A673 (cell line): ENCODE data around the gene MEX3D. TPM values are rescaled to one million over a fixed set of nuclear protein-coding genes. Genes with fewer than 3 reads are reported as not detected.

Source experiments
- BruUV-seq: library from RNA; stranded (reverse); fragments of 400-500 nt; replicated peaks from 2 replicates; lab custom pipeline; 2021; lab: Mats Ljungman, UMichigan
- CTCF ChIA-PET: fragments of 300-600 bp; sonication (Branson Sonifier 250); formaldehyde crosslinking; loops from one replicate; lab custom pipeline; 2022; ENCODE audit warnings: antibody characterized with exemption; lab: Charles Lee
- POLR2A ChIA-PET: fragments of 300-600 bp; sonication (Branson Sonifier 250); formaldehyde crosslinking; loops from one replicate; lab custom pipeline; 2022; ENCODE audit warnings: antibody characterized with exemption; ENCODE audit not compliant: low non-redundant PET; lab: Charles Lee
- DNase-seq: peaks from one replicate; pipeline ENCODE4 v3.0.0-alpha.2; 2015; ENCODE audit warnings: low spot score
- H3K27ac ChIP-seq: fragments of 200-600 bp; sonication (generic); 2 replicates; pipeline ENCODE4 v1.5.1; 2016; ENCODE audit warnings: mixed run types, low read depth, mild to moderate bottlenecking, mixed read lengths, antibody characterized with exemption, low read length; ENCODE audit not compliant: poor library complexity, severe bottlenecking
- H3K27me3 ChIP-seq: fragments of 200-600 bp; sonication (generic); replicated peaks from 2 replicates; pipeline ENCODE4 v1.6.1; 2017; ENCODE audit warnings: mixed run types, low read depth, mild to moderate bottlenecking, mixed read lengths, antibody characterized with exemption, low read length; ENCODE audit not compliant: insufficient read depth, poor library complexity
- H3K36me3 ChIP-seq: fragments of 200-600 bp; sonication (generic); 2 replicates; pipeline ENCODE4 v1.6.1; 2016; ENCODE audit warnings: mixed run types, mild to moderate bottlenecking, mixed read lengths, antibody characterized with exemption, low read length; ENCODE audit not compliant: insufficient read depth, poor library complexity, severe bottlenecking
- H3K4me1 ChIP-seq: fragments of 200-600 bp; sonication (generic); 2 replicates; pipeline ENCODE4 v1.6.1; 2017; ENCODE audit warnings: mixed run types, mild to moderate bottlenecking, mixed read lengths, antibody characterized with exemption, low read length; ENCODE audit not compliant: insufficient read depth, poor library complexity, severe bottlenecking
- H3K4me3 ChIP-seq: fragments of 200-600 bp; sonication (generic); 2 replicates; pipeline ENCODE4 v1.5.1; 2016; ENCODE audit warnings: low read depth, mixed run types, mild to moderate bottlenecking, mixed read lengths, low read length; ENCODE audit not compliant: poor library complexity, severe bottlenecking
- H3K9me3 ChIP-seq: fragments of 200-600 bp; sonication (generic); 2 replicates; pipeline ENCODE4 v1.6.1; 2016; ENCODE audit warnings: mixed run types, low read depth, mild to moderate bottlenecking, mixed read lengths, antibody characterized with exemption, low read length; ENCODE audit not compliant: poor library complexity, severe bottlenecking
- CTCF ChIP-seq: fragments of 300-800, 200-600 bp; sonication (generic); conservative IDR thresholded peaks from 2 replicates; pipeline ENCODE4 v1.5.1; 2017; ENCODE audit warnings: low read depth, mild to moderate bottlenecking, antibody characterized with exemption, low read length, moderate library complexity, mixed read lengths
- EZH2 ChIP-seq: fragments of 200-600 bp; sonication (generic); IDR thresholded peaks from 2 replicates; pipeline ENCODE4 v1.6.1; 2017; ENCODE audit warnings: borderline replicate concordance, low read depth, mild to moderate bottlenecking, mixed read lengths, antibody characterized with exemption, low read length; ENCODE audit not compliant: poor library complexity, severe bottlenecking
- intact Hi-C: fragments of 100-400 bp; cut with micrococcal nuclease; formaldehyde crosslinking; loops from one replicate; pipeline ENCODE4 v1.10.0; 2022; ENCODE audit not compliant: unreplicated experiment
- total RNA-seq: library from RNA; stranded (reverse); gene quantifications from 2 replicates; pipeline ENCODE4 v1.2.3, GENCODE V29; 2021

Gene MEX3D
- total RNA-seq, 1 experiment from 2014 or later = 60.0 TPM

DNA sequence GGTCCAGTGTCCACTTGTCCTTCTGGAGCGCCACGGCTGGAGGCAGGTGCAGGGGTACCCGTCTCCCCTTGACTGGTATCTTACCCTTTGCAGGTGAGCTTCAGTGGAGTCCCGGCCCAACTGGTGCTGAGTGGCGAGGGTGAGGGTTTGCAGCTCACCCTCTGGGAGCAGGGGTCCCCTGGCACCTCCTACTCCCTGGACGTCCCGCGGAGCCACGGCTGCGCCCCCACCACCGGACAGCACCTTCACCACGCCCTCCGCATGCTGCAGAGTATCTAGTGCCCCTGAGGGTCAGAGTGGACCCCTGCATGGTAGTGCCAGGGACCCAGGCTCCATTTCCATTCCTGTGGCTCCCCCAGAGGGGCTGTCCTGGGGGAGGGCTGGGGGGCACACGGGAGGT, 33.2 kb downstream of the MEX3D start:
- BruUV-seq = no TSS peak
- no peaks in the 10 kb centered on the region for H3K9me3 ChIP-seq
- H3K27me3 ChIP-seq = no peaks in the 10 kb centered on the region
- no peak for DNase-seq
- H3K27ac ChIP-seq = no peak overlapping the region
- intact Hi-C loops = no loop called here
- no peak overlapping the region for H3K4me3 ChIP-seq
- peaks cover 8% of the 10 kb centered on the region for H3K4me1 ChIP-seq
- POLR2A ChIA-PET = no interaction called here
- TF ChIP-seq CTCF (no peak), EZH2 (no peak)
- no peaks in the 10 kb centered on the region for H3K36me3 ChIP-seq
- CTCF ChIA-PET = no interaction called here

DNA sequence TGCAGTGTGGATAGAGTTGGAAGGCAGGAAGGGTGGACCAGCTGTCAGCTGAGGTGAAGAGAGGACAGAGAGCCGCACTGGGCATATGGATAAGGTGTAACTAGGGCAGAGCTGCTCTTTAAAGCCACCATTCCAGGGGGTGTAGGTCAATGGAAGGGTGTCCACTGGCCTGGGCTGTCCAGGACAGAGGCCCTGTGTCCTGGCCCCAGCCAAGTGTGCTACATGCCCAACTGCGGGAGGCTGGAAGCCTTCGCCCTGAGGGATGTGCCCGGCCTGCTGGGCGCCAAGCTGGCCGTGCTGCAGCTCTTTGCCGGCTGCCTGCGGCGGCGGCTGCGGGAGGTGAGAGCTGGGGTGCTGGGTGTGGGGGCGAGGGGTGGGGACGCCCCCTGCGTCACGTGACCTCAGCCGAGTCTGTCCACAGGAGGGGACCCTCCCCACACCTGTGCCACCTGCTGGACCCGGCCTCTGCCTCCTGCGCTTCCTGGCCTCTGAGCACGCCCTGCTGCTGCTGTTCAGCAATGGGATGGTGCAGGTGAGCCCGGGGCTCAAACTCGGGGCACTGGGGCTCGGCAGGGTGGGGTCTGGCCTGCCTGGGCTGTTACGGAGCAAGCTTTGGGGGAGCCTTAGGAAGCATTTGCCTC, 34.5 kb downstream of the MEX3D start:
- ChIA-PET POLR2A (no interaction called here), CTCF (interaction anchor here (0.6 to 0.7 kb wide), 2 partner anchors 12 to 18 kb away, joined by 3 to 4 read pairs; no protein-coding TSS in a partner anchor)
- no peaks in the 10 kb centered on the region for H3K9me3 ChIP-seq
- H3K27ac ChIP-seq = no peak overlapping the region
- H3K4me3 ChIP-seq = no peak overlapping the region
- H3K4me1 ChIP-seq = peaks cover 3% of the 10 kb centered on the region
- no peak for TF ChIP-seq EZH2
- TF ChIP-seq CTCF = no peak
- DNase-seq = no peak
- no peaks in the 10 kb centered on the region for H3K36me3 ChIP-seq
- intact Hi-C loops = no loop called here
- H3K27me3 ChIP-seq = no peaks in the 10 kb centered on the region
- no TSS peak for BruUV-seq

DNA sequence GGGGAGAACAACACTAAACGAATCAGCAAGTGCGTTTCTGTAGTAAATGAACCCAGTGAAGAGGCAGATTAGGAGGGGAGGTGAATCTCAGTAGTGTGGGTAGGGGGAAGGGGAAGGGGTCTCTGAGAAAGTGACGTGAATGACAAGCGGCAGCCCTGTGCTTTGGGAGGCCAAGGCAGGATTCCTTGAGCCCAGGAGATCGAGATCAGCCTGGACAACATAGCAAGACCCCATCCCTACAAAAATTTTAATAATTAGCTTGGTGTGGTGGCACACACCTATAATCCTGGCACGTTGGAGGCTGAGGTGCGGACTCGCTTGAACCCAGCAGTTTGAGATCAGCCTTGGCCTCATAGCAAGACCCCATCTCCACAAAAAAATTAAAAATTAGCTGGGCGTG, 36.1 kb downstream of the MEX3D start:
- Histone ChIP-seq H3K36me3 (no peaks in the 10 kb centered on the region), H3K9me3 (no peaks in the 10 kb centered on the region), H3K27me3 (no peaks in the 10 kb centered on the region), H3K4me1 (no peaks in the 10 kb centered on the region), H3K27ac (no peak overlapping the region), H3K4me3 (no peak overlapping the region)
- CTCF ChIA-PET = interaction anchor here (0.7 kb wide), 1 partner anchor 252 kb away, joined by 4 read pairs; no protein-coding TSS in a partner anchor
- TF ChIP-seq EZH2 (no peak), CTCF (no peak)
- POLR2A ChIA-PET = interaction anchor here (0.7 kb wide), 1 partner anchor 294 kb away, joined by 13 read pairs; no protein-coding TSS in a partner anchor
- intact Hi-C loops = no loop called here
- DNase-seq = no peak
- no TSS peak for BruUV-seq
